Esophagus squamous epithelium (tissue), 5 donors: ENCODE measurements around the gene DUSP22. TPM values are rescaled to one million over a fixed set of nuclear protein-coding genes. Genes with fewer than 3 reads are reported as not detected.

ENCODE experiments used
- DNase-seq: peaks from one replicate; lab custom pipeline; 2025; lab: John Stamatoyannopoulos, UW
- H3K27ac ChIP-seq, 4 donors: fragments of 200-600 bp; sonication (generic); one replicate each; pipeline ENCODE4 v1.5.1; 2016 to 2019; ENCODE audit warnings: mild to moderate bottlenecking in 1 of 4
- H3K27me3 ChIP-seq, 4 donors: fragments of 200-600 bp; sonication (generic); 1 replicate in 3 of 4; 2 replicates in 1 of 4; pipeline versions ENCODE4 v1.5.1 to v1.6.0; 2017 to 2021; ENCODE audit warnings: antibody characterized with exemption in 1 of 4
- H3K36me3 ChIP-seq, 3 donors: fragments of 200-600 bp; sonication (generic); one replicate each; pipeline ENCODE4 v1.5.1; 2016 to 2019
- H3K4me1 ChIP-seq, 3 donors: fragments of 200-600 bp; sonication (generic); one replicate each; pipeline ENCODE4 v1.5.1; 2017 to 2019
- H3K4me3 ChIP-seq, 4 donors: fragments of 200-600 bp; sonication (generic); 1 replicate in 3 of 4; 2 replicates in 1 of 4; pipeline ENCODE4 v1.5.1; 2016 to 2019; ENCODE audit warnings: mild to moderate bottlenecking in 2 of 4, moderate library complexity in 1 of 4
- H3K9me3 ChIP-seq, 3 donors: fragments of 200-600 bp; sonication (generic); one replicate each; pipeline ENCODE4 v1.5.1; 2016 to 2019
- POLR2A ChIP-seq, 4 donors: fragments of 450-650 bp; IDR thresholded peaks; one replicate each; pipeline ENCODE4 v1.6.1; 2017; ENCODE audit warnings: antibody characterized with exemption in 4 of 4, mild to moderate bottlenecking in 4 of 4, moderate library complexity in 3 of 4
- WGBS, 2 donors: methylation state at CpG; one replicate each; pipeline ENCODE4 v1.1.5; 2018; 5-methylcytosine and 5-hydroxymethylcytosine counted together
- intact Hi-C: fragments of 100-400 bp; cut with DNase I; formaldehyde crosslinking; loops from one replicate; pipeline ENCODE4 v1.15.0; 2022
- total RNA-seq, 4 donors: library from RNA; depleted of rRNA; stranded (reverse); fragments of >200 nt; gene quantifications; one replicate each; pipeline ENCODE4 v1.1.0, GENCODE V29; 2016
- TF ChIP-seq, protein P1 (sequence below), 6 experiments: fragments of 450-650 bp in 4 of 6; fragments of 200-600 bp in 2 of 6; sonication (generic) in 2 of 6; IDR thresholded peaks; one replicate each; pipeline ENCODE4 v1.5.1; 2016 to 2019; ENCODE audit warnings: antibody characterized with exemption in 6 of 6, mild to moderate bottlenecking in 4 of 6, moderate library complexity in 4 of 6
- donor health status: DM: yes; HTN: yes; CAD: no.

DUSP22 gene
- total RNA-seq, 4 donors from 2014 or later: 34.2 to 54.6 (median 45.2) TPM

- TF ChIP-seq, protein P1, sequence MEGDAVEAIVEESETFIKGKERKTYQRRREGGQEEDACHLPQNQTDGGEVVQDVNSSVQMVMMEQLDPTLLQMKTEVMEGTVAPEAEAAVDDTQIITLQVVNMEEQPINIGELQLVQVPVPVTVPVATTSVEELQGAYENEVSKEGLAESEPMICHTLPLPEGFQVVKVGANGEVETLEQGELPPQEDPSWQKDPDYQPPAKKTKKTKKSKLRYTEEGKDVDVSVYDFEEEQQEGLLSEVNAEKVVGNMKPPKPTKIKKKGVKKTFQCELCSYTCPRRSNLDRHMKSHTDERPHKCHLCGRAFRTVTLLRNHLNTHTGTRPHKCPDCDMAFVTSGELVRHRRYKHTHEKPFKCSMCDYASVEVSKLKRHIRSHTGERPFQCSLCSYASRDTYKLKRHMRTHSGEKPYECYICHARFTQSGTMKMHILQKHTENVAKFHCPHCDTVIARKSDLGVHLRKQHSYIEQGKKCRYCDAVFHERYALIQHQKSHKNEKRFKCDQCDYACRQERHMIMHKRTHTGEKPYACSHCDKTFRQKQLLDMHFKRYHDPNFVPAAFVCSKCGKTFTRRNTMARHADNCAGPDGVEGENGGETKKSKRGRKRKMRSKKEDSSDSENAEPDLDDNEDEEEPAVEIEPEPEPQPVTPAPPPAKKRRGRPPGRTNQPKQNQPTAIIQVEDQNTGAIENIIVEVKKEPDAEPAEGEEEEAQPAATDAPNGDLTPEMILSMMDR (IDR thresholded peaks at IDR 0.05): no peak
- no peak for TF ChIP-seq POLR2A (IDR thresholded peaks at IDR 0.05)
- no peaks in the 10 kb centered on the region for H3K36me3 ChIP-seq
- H3K27ac ChIP-seq: peak overlapping the region in 3 of 4 donors; percentile 34 to 97 (median 97)
- 79 to 80% methylated on average over 17 of the region's 17 CpGs for WGBS, 2 donors
- no peak for DNase-seq
- H3K9me3 ChIP-seq: no peaks in the 10 kb centered on the region
- H3K27me3 ChIP-seq: no peaks in the 10 kb centered on the region
- intact Hi-C loops: no loop called here
- H3K4me3 ChIP-seq: no peak overlapping the region
- peaks cover 21 to 84% (median 59%) of the 10 kb centered on the region in 3 donors for H3K4me1 ChIP-seq
Observed at GRCh38 chr6:294656-295565, 2.6 kb downstream of the DUSP22 start.

DNA sequence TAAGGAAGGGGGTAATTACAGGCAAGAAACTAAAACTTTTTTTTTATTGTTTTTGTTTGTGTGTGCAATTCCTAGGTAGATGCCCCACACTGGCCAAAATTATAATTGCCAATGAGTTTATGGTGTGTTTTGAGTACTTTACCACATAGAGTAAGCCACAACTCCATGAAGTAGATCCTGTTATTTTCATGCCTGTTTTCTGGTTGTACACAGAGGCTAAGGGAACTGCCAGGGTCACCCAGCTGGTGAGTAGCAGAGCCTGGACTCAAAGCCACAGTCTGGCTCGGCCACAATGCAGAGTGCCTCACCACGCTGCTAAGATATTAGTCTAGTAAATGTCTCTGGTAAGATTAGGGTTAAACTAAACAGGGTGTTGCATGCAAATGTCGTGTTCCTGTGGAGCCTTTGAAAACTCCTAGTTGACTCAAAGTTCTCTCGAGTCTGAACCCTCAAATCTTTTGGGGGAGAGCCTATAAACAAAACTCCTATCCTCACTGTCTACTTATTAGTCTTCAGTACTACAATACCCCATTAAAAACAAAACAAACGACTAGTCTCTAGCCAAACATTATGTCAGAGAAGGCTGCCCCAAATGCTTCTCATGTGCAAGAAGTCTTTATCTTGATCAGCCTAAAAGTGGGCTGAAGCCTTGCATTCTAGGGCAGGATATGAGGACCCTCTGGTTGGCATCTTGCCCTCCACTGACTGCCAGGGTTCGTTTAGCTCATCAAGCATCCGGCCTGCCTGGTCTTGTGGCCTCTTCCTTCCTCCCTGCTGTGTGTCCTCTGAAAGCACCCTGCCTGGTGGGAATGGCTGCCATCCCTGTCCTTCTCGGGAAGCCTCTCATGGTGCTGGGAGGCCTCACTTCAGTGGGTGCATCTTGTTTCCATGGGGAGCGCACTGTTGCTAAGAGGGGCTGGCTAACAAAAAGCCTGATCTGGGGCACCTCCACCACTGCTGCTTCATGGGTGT is 4.2 kb downstream of the DUSP22 start:
- no peak for DNase-seq
- Histone ChIP-seq H3K4me1 (peaks cover 23 to 85% (median 57%) of the 10 kb centered on the region in 3 donors), H3K27me3 (no peaks in the 10 kb centered on the region), H3K36me3 (no peaks in the 10 kb centered on the region), H3K27ac (peak overlapping the region; percentile 9 to 59 (median 31)), H3K4me3 (no peak overlapping the region), H3K9me3 (no peaks in the 10 kb centered on the region)
- WGBS, 2 donors: 36 to 40% methylated on average over 9 of the region's 9 CpGs
- intact Hi-C loops: no loop called here
- TF ChIP-seq, protein P1 (IDR thresholded peaks at IDR 0.05): no peak
- TF ChIP-seq POLR2A (IDR thresholded peaks at IDR 0.05): no peak

GRCh38 chr6:297571-298232 is 5.4 kb downstream of the DUSP22 start:
- no peak for TF ChIP-seq POLR2A (IDR thresholded peaks at IDR 0.05)
- TF ChIP-seq, protein P1 (IDR thresholded peaks at IDR 0.05): no peak
- H3K4me3 ChIP-seq: no peak overlapping the region
- intact Hi-C loops: no loop called here
- no peak for DNase-seq
- 57 to 60% methylated on average over 6 of the region's 6 CpGs for WGBS, 2 donors
- no peaks in the 10 kb centered on the region for H3K27me3 ChIP-seq
- peaks cover 22 to 83% (median 57%) of the 10 kb centered on the region in 3 donors for H3K4me1 ChIP-seq
- peak overlapping the region in 3 of 4 donors; percentile 1 to 59 (median 34) for H3K27ac ChIP-seq
- peaks cover 0 to 6% (median 0%) of the 10 kb centered on the region in 3 donors for H3K36me3 ChIP-seq
- H3K9me3 ChIP-seq: no peaks in the 10 kb centered on the region

- 67 to 71% methylated on average over 11 of the region's 11 CpGs for WGBS, 2 donors
- Histone ChIP-seq H3K4me1 (peaks cover 22 to 77% (median 57%) of the 10 kb centered on the region in 3 donors), H3K36me3 (peaks cover 0 to 6% (median 0%) of the 10 kb centered on the region in 3 donors), H3K27ac (peak overlapping the region in 3 of 4 donors; percentile 19 to 59 (median 34)), H3K9me3 (no peaks in the 10 kb centered on the region), H3K4me3 (no peak overlapping the region), H3K27me3 (no peaks in the 10 kb centered on the region)
- TF ChIP-seq, protein P1 (IDR thresholded peaks at IDR 0.05): no peak
- no peak for TF ChIP-seq POLR2A (IDR thresholded peaks at IDR 0.05)
- intact Hi-C loops: no loop called here
- DNase-seq: no peak
Observed at GRCh38 chr6:298233-299103, 6.2 kb downstream of the DUSP22 start.
